ENCODE measurements around the gene ZFAND3.

ZFAND3 gene

GRCh38 chr6:37798436-37799262, 20.9 kb upstream of the ZFAND3 start:
- no peak for DNase-seq (ENCODE audit: low spot score)

GRCh38 chr6:37799263-37799644, 20.3 kb upstream of the ZFAND3 start:
- no peak for DNase-seq (ENCODE audit: low spot score)

GRCh38 chr6:37800703-37801604, 18.6 kb upstream of the ZFAND3 start:
- no peak for DNase-seq (ENCODE audit: low spot score)

- no peak for DNase-seq (ENCODE audit: low spot score)
Measured at GRCh38 chr6:37801605-37801940, 18.0 kb upstream of the ZFAND3 start.

- no peak for DNase-seq (ENCODE audit: low spot score)
Measured at GRCh38 chr6:37802810-37803209, 16.7 kb upstream of the ZFAND3 start.

GRCh38 chr6:37804586-37804985, 14.9 kb upstream of the ZFAND3 start:
- DNase-seq (ENCODE audit: low spot score) = no peak

GRCh38 chr6:37806213-37806612, 13.3 kb upstream of the ZFAND3 start:
- DNase-seq (ENCODE audit: low spot score) = no peak

GRCh38 chr6:37807656-37808055, 11.9 kb upstream of the ZFAND3 start:
- no peak for DNase-seq (ENCODE audit: low spot score)

- DNase-seq (ENCODE audit: low spot score) = no peak
Measured at GRCh38 chr6:37809197-37809543, 10.4 kb upstream of the ZFAND3 start.

GRCh38 chr6:37812841-37813240, 6.7 kb upstream of the ZFAND3 start:
- DNase-seq (ENCODE audit: low spot score) = no peak

GRCh38 chr6:37814374-37814773, 5.2 kb upstream of the ZFAND3 start:
- no peak for DNase-seq (ENCODE audit: low spot score)

- DNase-seq (ENCODE audit: low spot score) = no peak
Measured at GRCh38 chr6:37816599-37817375, 2.7 kb upstream of the ZFAND3 start.

- DNase-seq (ENCODE audit: low spot score) = peak; percentile 95
Measured at GRCh38 chr6:37818536-37819176, 871 bp upstream of the ZFAND3 start.

- DNase-seq (ENCODE audit: low spot score) = peak; percentile 36
Measured at GRCh38 chr6:37819802-37820717, 533 bp downstream of the ZFAND3 start.

GRCh38 chr6:37820718-37821079, 1.2 kb downstream of the ZFAND3 start:
- no peak for DNase-seq (ENCODE audit: low spot score)

- no peak for DNase-seq (ENCODE audit: low spot score)
Measured at GRCh38 chr6:37821446-37821845, 1.9 kb downstream of the ZFAND3 start.

- DNase-seq (ENCODE audit: low spot score) = peak; percentile 16
Measured at GRCh38 chr6:37822851-37823682, 3.5 kb downstream of the ZFAND3 start.

GRCh38 chr6:37824170-37824569, 4.6 kb downstream of the ZFAND3 start:
- no peak for DNase-seq (ENCODE audit: low spot score)

- DNase-seq (ENCODE audit: low spot score) = no peak
Measured at GRCh38 chr6:37826188-37826587, 6.7 kb downstream of the ZFAND3 start.

- DNase-seq (ENCODE audit: low spot score) = no peak
Measured at GRCh38 chr6:37826993-37827392, 7.5 kb downstream of the ZFAND3 start.
